GM23248 (cell line): ENCODE data around the gene KRT78. TPM values are rescaled to one million over a fixed set of nuclear protein-coding genes. Genes with fewer than 3 reads are reported as not detected.

Experiments
- DNase-seq: peaks from one replicate; pipeline ENCODE4 v3.0.0-alpha.2; 2015
- H2AFZ ChIP-seq: fragments of 200-600 bp; sonication (generic); 2 replicates; pipeline ENCODE4 v1.6.1; 2016; ENCODE audit warnings: antibody characterized with exemption
- H3F3A ChIP-seq: fragments of 200-600 bp; sonication (generic); 2 replicates; pipeline ENCODE4 v1.6.1; 2016; ENCODE audit warnings: mild to moderate bottlenecking, antibody characterized with exemption, mixed run types; ENCODE audit not compliant: insufficient read depth
- H3K27ac ChIP-seq: fragments of 200-600 bp; sonication (generic); 2 replicates; pipeline ENCODE4 v1.5.1; 2016; ENCODE audit warnings: mild to moderate bottlenecking
- H3K27me3 ChIP-seq: fragments of 200-600 bp; sonication (generic); replicated peaks from 2 replicates; pipeline ENCODE4 v1.6.1; 2016; ENCODE audit warnings: mild to moderate bottlenecking; ENCODE audit not compliant: insufficient read depth
- H3K36me3 ChIP-seq: fragments of 200-600 bp; sonication (generic); 2 replicates; pipeline ENCODE4 v1.6.1; 2016; ENCODE audit warnings: low read depth, mild to moderate bottlenecking
- H3K4me1 ChIP-seq: fragments of 200-600 bp; sonication (generic); 2 replicates; pipeline ENCODE4 v1.6.1; 2016; ENCODE audit warnings: mild to moderate bottlenecking; ENCODE audit not compliant: insufficient read depth
- H3K4me2 ChIP-seq: fragments of 200-600 bp; sonication (generic); one replicate; pipeline ENCODE4 v1.6.1; 2016; ENCODE audit warnings: mild to moderate bottlenecking; ENCODE audit not compliant: unreplicated experiment
- H3K4me3 ChIP-seq: fragments of 200-600 bp; sonication (generic); 2 replicates; pipeline ENCODE4 v1.5.1; 2016; ENCODE audit warnings: mild to moderate bottlenecking
- H3K79me2 ChIP-seq: fragments of 200-600 bp; sonication (generic); 2 replicates; pipeline ENCODE4 v1.6.1; 2016; ENCODE audit warnings: mild to moderate bottlenecking; ENCODE audit not compliant: insufficient read depth
- H3K9ac ChIP-seq: fragments of 200-600 bp; sonication (generic); 2 replicates; pipeline ENCODE4 v1.6.1; 2016; ENCODE audit warnings: mild to moderate bottlenecking
- H3K9me2 ChIP-seq: fragments of 200-600 bp; sonication (generic); 2 replicates; pipeline ENCODE4 v1.6.1; 2016; ENCODE audit warnings: mixed run types, mild to moderate bottlenecking, moderate library complexity; ENCODE audit not compliant: insufficient read depth
- H3K9me3 ChIP-seq: fragments of 200-600 bp; sonication (generic); one replicate; pipeline ENCODE4 v1.6.1; 2017; ENCODE audit warnings: low read depth
- H4K20me1 ChIP-seq: fragments of 200-600 bp; sonication (generic); 2 replicates; pipeline ENCODE4 v1.6.0; 2016; ENCODE audit not compliant: insufficient read depth
- EZH2 ChIP-seq: fragments of 200-600 bp; sonication (generic); IDR thresholded peaks from 2 replicates; pipeline ENCODE4 v1.6.1; 2018; ENCODE audit warnings: antibody characterized with exemption, mild to moderate bottlenecking; ENCODE audit not compliant: insufficient read depth, poor library complexity, severe bottlenecking
- EZH2phosphoT487 ChIP-seq: fragments of 200-600 bp; sonication (generic); IDR thresholded peaks from 2 replicates; pipeline ENCODE4 v1.6.1; 2018; ENCODE audit warnings: antibody characterized with exemption, moderate library complexity, mild to moderate bottlenecking, low read depth; ENCODE audit not compliant: insufficient read depth
- WGBS, 2 experiments: methylation state at CpG; one replicate each; pipeline ENCODE4 v1.1.6; 2015 to 2017; ENCODE audit warnings: low lambda C conversion rate in 2 of 2, low coverage in 1 of 2; ENCODE audit errors: missing lambda C conversion rate in 2 of 2; 5-methylcytosine and 5-hydroxymethylcytosine counted together
- in situ Hi-C: fragments of 300-500 bp; cut with MboI; formaldehyde crosslinking; loops from 2 replicates; pipeline ENCODE4 v1.15.0; 2020
- polyA plus RNA-seq: library from polyadenylated mRNA; unstranded; fragments of >200 nt; fragmentation: Nextera tagmentation; extraction: Ambion mirVana; gene quantifications from 2 replicates; pipeline ENCODE4 v1.2.1, GENCODE V29; 2016
- total RNA-seq: library from RNA; depleted of rRNA; stranded (reverse); fragments of >200 nt; shearing (Covaris generic); gene quantifications from 2 replicates; pipeline ENCODE4 v1.2.3, GENCODE V29; 2014

KRT78 gene
- total and polyA plus RNA-seq, 2 experiments from 2014 or later = not detected

- DNase-seq = peak; percentile 45
These were observed 20.2 kb downstream of the KRT78 start for GRCh38 chr12:52828591-52829021.

GRCh38 chr12:52828156-52828555 lies 20.6 kb downstream of the KRT78 start:
- Histone ChIP-seq H4K20me1 (no peaks in the 10 kb centered on the region), H2AFZ (no peak overlapping the region), H3K27ac (no peak overlapping the region), H3K4me2 (no peak overlapping the region), H3F3A (peaks cover 8% of the 10 kb centered on the region; the same call in 1 of the 2 replicates), H3K9me3 (no peaks in the 10 kb centered on the region), H3K79me2 (no peaks in the 10 kb centered on the region), H3K27me3 (no peaks in the 10 kb centered on the region), H3K9ac (no peak overlapping the region), H3K9me2 (no peaks in the 10 kb centered on the region; the same call in 1 of the 2 replicates), H3K4me3 (no peak overlapping the region), H3K4me1 (peaks cover 10% of the 10 kb centered on the region; the same call in 1 of the 2 replicates), H3K36me3 (no peaks in the 10 kb centered on the region)
- no peak for DNase-seq
- no peak for TF ChIP-seq EZH2
- TF ChIP-seq EZH2phosphoT487 = no peak
- in situ Hi-C loops = no loop called here

More at GRCh38 chr12:52828591-52829021, 20.2 kb downstream of the KRT78 start:
- no peaks in the 10 kb centered on the region for H3K9me3 ChIP-seq
- no peak overlapping the region for H3K4me3 ChIP-seq
- peaks cover 8% of the 10 kb centered on the region; the same call in 1 of the 2 replicates for H3F3A ChIP-seq
- TF ChIP-seq EZH2phosphoT487 = no peak
- no peak for TF ChIP-seq EZH2
- peaks cover 10% of the 10 kb centered on the region; the same call in 1 of the 2 replicates for H3K4me1 ChIP-seq
- no peaks in the 10 kb centered on the region for H3K79me2 ChIP-seq
- H3K9ac ChIP-seq = no peak overlapping the region
- no peaks in the 10 kb centered on the region for H4K20me1 ChIP-seq
- H3K27ac ChIP-seq = no peak overlapping the region
- H2AFZ ChIP-seq = no peak overlapping the region
- no peaks in the 10 kb centered on the region; the same call in 1 of the 2 replicates for H3K9me2 ChIP-seq
- in situ Hi-C loops = no loop called here
- H3K27me3 ChIP-seq = no peaks in the 10 kb centered on the region
- 1 to 8% methylated on average over 2 of the region's 2 CpGs for WGBS, 2 experiments
- no peak overlapping the region for H3K4me2 ChIP-seq
- H3K36me3 ChIP-seq = no peaks in the 10 kb centered on the region

- Histone ChIP-seq H4K20me1 (no peaks in the 10 kb centered on the region), H3K9me3 (no peaks in the 10 kb centered on the region), H3F3A (peaks cover 8% of the 10 kb centered on the region; the same call in 1 of the 2 replicates), H3K4me2 (no peak overlapping the region), H3K27ac (no peak overlapping the region), H3K4me3 (no peak overlapping the region), H3K79me2 (no peaks in the 10 kb centered on the region), H3K9me2 (no peaks in the 10 kb centered on the region; the same call in 1 of the 2 replicates), H3K27me3 (no peaks in the 10 kb centered on the region), H3K36me3 (no peaks in the 10 kb centered on the region), H3K4me1 (peaks cover 11% of the 10 kb centered on the region), H2AFZ (no peak overlapping the region), H3K9ac (no peak overlapping the region)
- in situ Hi-C loops = no loop called here
- WGBS, 2 experiments = 59 to 60% methylated on average over 6 of the region's 6 CpGs
- TF ChIP-seq EZH2 (no peak), EZH2phosphoT487 (no peak)
- no peak for DNase-seq
These were observed 21.2 kb downstream of the KRT78 start for GRCh38 chr12:52827499-52828090.

- Histone ChIP-seq H3K27ac (no peak overlapping the region), H2AFZ (no peak overlapping the region), H3F3A (peaks cover 8% of the 10 kb centered on the region; the same call in 1 of the 2 replicates), H3K36me3 (no peaks in the 10 kb centered on the region), H4K20me1 (no peaks in the 10 kb centered on the region), H3K9me3 (no peaks in the 10 kb centered on the region), H3K27me3 (no peaks in the 10 kb centered on the region), H3K9ac (no peak overlapping the region), H3K79me2 (no peaks in the 10 kb centered on the region), H3K4me2 (no peak overlapping the region), H3K9me2 (no peaks in the 10 kb centered on the region; the same call in 1 of the 2 replicates), H3K4me1 (peaks cover 18% of the 10 kb centered on the region), H3K4me3 (no peak overlapping the region)
- no peak for DNase-seq
- in situ Hi-C loops = no loop called here
- 81 to 82% methylated on average over 11 of the region's 11 CpGs for WGBS, 2 experiments
- TF ChIP-seq EZH2 (no peak), EZH2phosphoT487 (no peak)
These were observed 21.9 kb downstream of the KRT78 start for GRCh38 chr12:52826611-52827498.
